Activated T-helper 1 cell treated with anti-CD3 and anti-CD28 coated beads, Interleukin-12 subunit alpha, Interleukin-12 subunit beta, Interleukin-2, Interleukin-4 antibody, amounts not matched to agents 30 ng/mL and 10 ng/mL and 1 ng/mL, durations not matched to agents 14 hours and 24 hours and 36 hours (primary cell): Measurements from ENCODE around the gene BLOC1S6. TPM values are rescaled to one million over a fixed set of nuclear protein-coding genes. Genes with fewer than 3 reads are reported as not detected.

Source experiments
- DNase-seq: peaks from one replicate; pipeline ENCODE4 v3.0.0; 2021; ENCODE audit warnings: low spot score
- H3K27ac Mint-ChIP-seq: one replicate; pipeline ENCODE4 v1.8.0; 2021; ENCODE audit warnings: mild to moderate bottlenecking, mixed read lengths
- H3K27me3 Mint-ChIP-seq: one replicate; pipeline ENCODE4 v1.8.0; 2022; ENCODE audit warnings: mild to moderate bottlenecking, moderate library complexity, mixed read lengths; ENCODE audit not compliant: insufficient read depth
- H3K36me3 Mint-ChIP-seq: one replicate; pipeline ENCODE4 v1.8.0; 2021; ENCODE audit warnings: low read depth, mixed read lengths
- H3K4me1 Mint-ChIP-seq: one replicate; pipeline ENCODE4 v1.8.0; 2021; ENCODE audit warnings: low read depth, mixed read lengths
- H3K4me3 Mint-ChIP-seq: one replicate; pipeline ENCODE4 v1.8.0; 2021; ENCODE audit warnings: mild to moderate bottlenecking, moderate library complexity, mixed read lengths
- H3K9me3 Mint-ChIP-seq: one replicate; pipeline ENCODE4 v1.8.0; 2021; ENCODE audit warnings: mixed read lengths
- intact Hi-C: fragments of 100-400 bp; cut with micrococcal nuclease; formaldehyde crosslinking; loops from one replicate; pipeline ENCODE4 v1.15.1; 2024
- total RNA-seq: library from RNA; stranded (reverse); gene quantifications from 2 replicates; pipeline ENCODE4 v1.2.3, GENCODE V29; 2022

The BLOC1S6 gene
- total RNA-seq, 1 donor from 2014 or later: 50.6 TPM

- Mint-ChIP-seq H3K27me3 (peaks cover 12% of the 10 kb centered on the region), H3K4me3 (peak overlapping the region; percentile 99), H3K9me3 (no peaks in the 10 kb centered on the region), H3K4me1 (peaks cover 56% of the 10 kb centered on the region), H3K27ac (peak overlapping the region; percentile 94), H3K36me3 (peaks cover 34% of the 10 kb centered on the region)
- DNase-seq: peak; percentile 55
- intact Hi-C loops: loop anchor here (2.0 kb wide), 1 partner anchor 20 kb away; no protein-coding TSS in a partner anchor
Observed at GRCh38 chr15:45635191-45635638, 48.0 kb downstream of the BLOC1S6 start.

GRCh38 chr15:45635763-45636292 lies 48.6 kb downstream of the BLOC1S6 start:
- intact Hi-C loops: loop anchor here (2.0 kb wide), 2 partner anchors 21 to 435 kb away; no protein-coding TSS in a partner anchor
- Mint-ChIP-seq H3K36me3 (peaks cover 40% of the 10 kb centered on the region), H3K4me3 (peak overlapping the region; percentile 99), H3K27me3 (peaks cover 11% of the 10 kb centered on the region), H3K9me3 (no peaks in the 10 kb centered on the region), H3K27ac (peak overlapping the region; percentile 94), H3K4me1 (peaks cover 61% of the 10 kb centered on the region)
- no peak for DNase-seq

- Mint-ChIP-seq H3K4me3 (peak overlapping the region; percentile 81), H3K36me3 (peaks cover 49% of the 10 kb centered on the region), H3K27me3 (peaks cover 4% of the 10 kb centered on the region), H3K9me3 (no peaks in the 10 kb centered on the region), H3K27ac (peak overlapping the region; percentile 81), H3K4me1 (peaks cover 62% of the 10 kb centered on the region)
- DNase-seq: no peak
- intact Hi-C loops: loop anchor here (1.0 to 2.0 kb wide), 5 partner anchors 50 to 436 kb away; partner anchors contain the start of gene BLOC1S6
Observed at GRCh38 chr15:45637141-45637540, 50.0 kb downstream of the BLOC1S6 start.

GRCh38 chr15:45637552-45638033 lies 50.4 kb downstream of the BLOC1S6 start:
- Mint-ChIP-seq H3K4me1 (peaks cover 64% of the 10 kb centered on the region), H3K36me3 (peaks cover 52% of the 10 kb centered on the region), H3K27me3 (no peaks in the 10 kb centered on the region), H3K27ac (peak overlapping the region; percentile 81), H3K9me3 (no peaks in the 10 kb centered on the region), H3K4me3 (peak overlapping the region; percentile 81)
- DNase-seq: peak; percentile 52
- intact Hi-C loops: loop anchor here (1.0 to 2.0 kb wide), 5 partner anchors 50 to 437 kb away; partner anchors contain the start of gene BLOC1S6

GRCh38 chr15:45640616-45641015 lies 53.4 kb downstream of the BLOC1S6 start:
- peaks cover 57% of the 10 kb centered on the region for H3K36me3 Mint-ChIP-seq
- H3K27me3 Mint-ChIP-seq: no peaks in the 10 kb centered on the region
- peaks cover 86% of the 10 kb centered on the region for H3K4me1 Mint-ChIP-seq
- H3K4me3 Mint-ChIP-seq: no peak overlapping the region
- DNase-seq: no peak
- intact Hi-C loops: no loop called here
- H3K27ac Mint-ChIP-seq: peak overlapping the region; percentile 9
- H3K9me3 Mint-ChIP-seq: no peaks in the 10 kb centered on the region

GRCh38 chr15:45641374-45641781 lies 54.2 kb downstream of the BLOC1S6 start:
- H3K4me1 Mint-ChIP-seq: peaks cover 88% of the 10 kb centered on the region
- intact Hi-C loops: no loop called here
- peak overlapping the region; percentile 52 for H3K27ac Mint-ChIP-seq
- peaks cover 55% of the 10 kb centered on the region for H3K36me3 Mint-ChIP-seq
- H3K27me3 Mint-ChIP-seq: no peaks in the 10 kb centered on the region
- no peak overlapping the region for H3K4me3 Mint-ChIP-seq
- H3K9me3 Mint-ChIP-seq: no peaks in the 10 kb centered on the region
- no peak for DNase-seq

DNA sequence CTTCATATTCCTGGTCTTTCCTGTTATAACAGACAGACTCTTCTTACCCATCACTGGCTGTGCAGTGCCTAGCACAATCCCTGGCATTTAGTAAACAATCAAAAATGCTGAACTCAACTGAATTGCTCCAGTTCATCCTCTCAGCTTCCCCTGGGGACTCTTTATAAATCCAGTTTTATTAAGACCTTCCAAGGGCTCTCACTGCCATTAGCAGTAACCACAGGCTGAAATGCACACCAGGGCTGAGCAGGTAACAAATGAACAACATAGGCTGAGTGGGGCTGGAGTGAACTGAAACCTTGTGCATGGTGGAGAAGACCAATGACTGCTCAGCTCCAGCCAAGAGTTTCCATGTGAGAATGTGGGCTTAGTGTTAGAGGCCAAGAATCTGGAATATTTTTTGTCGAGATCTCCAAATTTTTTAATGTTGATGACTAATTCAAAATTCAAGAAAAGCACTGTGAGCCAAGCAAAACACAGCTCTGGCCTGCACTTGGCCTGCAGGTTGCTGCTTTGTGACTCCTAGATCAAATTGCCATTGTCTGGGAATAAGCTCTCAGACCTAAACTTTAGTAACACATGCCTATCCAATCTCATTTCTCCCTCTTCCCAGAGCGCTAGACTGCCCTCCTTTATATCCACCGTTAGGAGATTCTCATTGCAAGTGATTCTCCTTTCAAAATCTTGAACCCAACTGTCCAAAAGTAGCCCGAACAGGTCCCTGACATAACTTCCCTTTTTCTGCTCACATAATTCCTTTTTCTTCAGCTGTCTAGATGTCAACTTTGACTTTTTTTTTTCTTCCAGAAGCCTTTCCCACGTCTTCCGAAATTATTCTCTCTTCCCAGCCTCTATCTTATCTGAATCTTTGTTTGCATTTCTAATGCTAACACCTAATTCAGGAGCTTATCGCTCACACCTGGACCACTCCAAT lies 55.1 kb downstream of the BLOC1S6 start:
- H3K36me3 Mint-ChIP-seq: peaks cover 57% of the 10 kb centered on the region
- no peaks in the 10 kb centered on the region for H3K9me3 Mint-ChIP-seq
- H3K4me3 Mint-ChIP-seq: no peak overlapping the region
- peak overlapping the region; percentile 52 for H3K27ac Mint-ChIP-seq
- H3K27me3 Mint-ChIP-seq: no peaks in the 10 kb centered on the region
- peaks cover 88% of the 10 kb centered on the region for H3K4me1 Mint-ChIP-seq
- intact Hi-C loops: no loop called here
- DNase-seq: no peak

DNA sequence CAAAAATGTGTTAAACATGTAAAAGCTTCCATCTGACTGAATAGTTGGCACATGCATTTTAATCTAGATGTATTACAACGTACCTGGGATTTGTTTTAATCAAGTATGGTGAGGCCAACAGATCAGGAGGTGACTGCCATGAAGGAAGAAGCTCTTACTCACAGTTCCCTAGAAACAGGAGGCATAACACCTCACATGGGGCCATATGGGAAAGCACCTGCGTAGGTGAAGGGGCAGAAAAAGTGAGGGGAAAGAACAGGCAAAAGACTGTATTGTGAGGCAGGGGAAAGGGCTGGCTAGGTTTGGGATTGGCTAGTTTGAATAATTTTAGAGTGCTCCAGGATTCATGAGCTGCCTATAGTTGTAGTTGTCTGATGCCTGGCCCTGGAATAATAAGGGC lies 57.3 kb downstream of the BLOC1S6 start:
- Mint-ChIP-seq H3K36me3 (peaks cover 46% of the 10 kb centered on the region), H3K27ac (peak overlapping the region; percentile 70), H3K9me3 (no peaks in the 10 kb centered on the region), H3K27me3 (no peaks in the 10 kb centered on the region), H3K4me3 (peak overlapping the region; percentile 6), H3K4me1 (peaks cover 76% of the 10 kb centered on the region)
- intact Hi-C loops: no loop called here
- no peak for DNase-seq

DNA sequence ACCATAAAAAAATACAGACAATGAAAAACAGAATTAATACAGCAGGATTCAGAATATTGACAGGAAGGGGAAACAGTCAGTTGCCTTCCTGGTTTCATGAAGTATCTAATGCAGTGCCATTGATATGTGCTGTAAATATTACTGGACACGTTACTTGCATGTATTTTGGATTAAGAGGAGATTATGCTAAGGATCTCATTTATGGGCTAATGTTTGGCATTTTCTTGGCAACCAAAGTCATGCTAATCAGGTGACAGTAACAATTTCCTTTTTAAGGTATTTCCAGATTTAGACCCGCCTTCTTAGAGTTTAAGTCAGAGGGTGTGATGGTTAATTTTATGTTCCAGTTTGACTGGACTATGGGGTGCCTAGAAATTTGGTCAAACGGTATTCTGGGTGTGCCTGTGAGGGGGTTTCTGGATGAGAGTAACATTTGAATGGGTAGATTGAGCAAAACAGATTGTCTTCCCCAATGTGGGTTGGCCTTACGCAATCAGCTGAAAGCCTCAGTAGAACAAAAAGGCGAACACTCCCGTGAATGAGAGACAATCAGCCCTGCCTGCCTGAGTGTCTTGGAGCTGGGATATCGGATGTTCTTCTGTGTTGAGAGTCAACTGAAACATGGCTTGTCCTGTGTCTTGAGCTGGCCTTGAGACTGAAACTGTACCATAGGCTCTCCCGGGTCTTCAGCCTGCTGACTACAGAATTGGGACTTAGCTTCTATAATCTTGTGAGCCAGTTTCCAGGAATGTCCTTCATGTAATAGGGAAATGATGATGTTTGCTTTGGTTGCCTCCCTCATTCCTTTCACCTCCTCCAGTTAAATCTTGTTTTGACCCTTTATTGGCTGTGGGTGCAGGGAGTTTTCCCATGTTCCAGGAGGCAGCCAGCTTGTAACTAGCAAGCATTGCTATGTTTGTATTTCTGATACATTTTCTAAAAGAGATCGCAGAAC lies 58.1 kb downstream of the BLOC1S6 start:
- no peak for DNase-seq
- Mint-ChIP-seq H3K27ac (peak overlapping the region; percentile 70), H3K36me3 (peaks cover 41% of the 10 kb centered on the region), H3K9me3 (no peaks in the 10 kb centered on the region), H3K4me1 (peaks cover 75% of the 10 kb centered on the region), H3K4me3 (peak overlapping the region; percentile 16), H3K27me3 (no peaks in the 10 kb centered on the region)
- intact Hi-C loops: no loop called here

GRCh38 chr15:45646220-45646619 lies 59.0 kb downstream of the BLOC1S6 start:
- Mint-ChIP-seq H3K27ac (no peak overlapping the region), H3K36me3 (peaks cover 39% of the 10 kb centered on the region), H3K27me3 (no peaks in the 10 kb centered on the region), H3K4me1 (peaks cover 69% of the 10 kb centered on the region), H3K4me3 (no peak overlapping the region), H3K9me3 (no peaks in the 10 kb centered on the region)
- intact Hi-C loops: no loop called here
- no peak for DNase-seq

DNA sequence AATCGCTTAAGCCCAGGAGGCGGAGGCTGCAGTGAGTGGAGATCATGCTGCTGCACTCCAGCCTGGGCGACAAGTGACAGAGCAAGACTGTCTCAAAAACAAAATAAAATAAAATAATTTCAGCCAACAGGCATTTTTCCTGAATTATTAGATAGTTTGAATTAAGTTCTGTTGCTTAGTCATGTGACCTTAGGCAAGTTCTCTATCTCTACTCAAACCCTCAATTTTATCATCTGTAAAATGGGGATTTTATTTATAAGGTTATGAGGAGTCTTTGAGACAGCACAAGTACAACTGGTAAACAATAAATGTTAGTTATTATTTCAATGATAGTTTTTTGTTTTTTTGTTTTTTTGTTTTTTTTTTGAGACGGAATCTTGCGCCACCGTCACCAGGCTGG lies 60.6 kb downstream of the BLOC1S6 start:
- intact Hi-C loops: no loop called here
- Mint-ChIP-seq H3K4me3 (no peak overlapping the region), H3K27ac (no peak overlapping the region), H3K36me3 (peaks cover 34% of the 10 kb centered on the region), H3K9me3 (no peaks in the 10 kb centered on the region), H3K4me1 (peaks cover 55% of the 10 kb centered on the region), H3K27me3 (no peaks in the 10 kb centered on the region)
- no peak for DNase-seq

- Mint-ChIP-seq H3K27ac (peak overlapping the region; percentile 27), H3K9me3 (no peaks in the 10 kb centered on the region), H3K27me3 (no peaks in the 10 kb centered on the region), H3K4me1 (peaks cover 59% of the 10 kb centered on the region), H3K4me3 (no peak overlapping the region), H3K36me3 (peaks cover 35% of the 10 kb centered on the region)
- intact Hi-C loops: no loop called here
- DNase-seq: no peak
Observed at GRCh38 chr15:45648521-45649200, 61.5 kb downstream of the BLOC1S6 start.
